SK-N-SH (cell line): ENCODE data around the gene CSNK2A1. TPM values are rescaled to one million over a fixed set of nuclear protein-coding genes. Genes with fewer than 3 reads are reported as not detected.
A peak's percentile ranks its signal among the peaks of the same experiment; 100 is the strongest.

Experiments used
- CTCF ChIA-PET: fragments of 300-600, 350-600 bp; formaldehyde crosslinking; extraction: SDS; loops from one replicate; lab custom pipeline; 2021; lab: Yijun Ruan, JAX
- POLR2A ChIA-PET: fragments of 350-600 bp; sonication (Branson Sonifier 250); formaldehyde crosslinking; extraction: SDS; loops from one replicate; lab custom pipeline; 2020; ENCODE audit warnings: antibody characterized with exemption, inconsistent platforms; lab: Yijun Ruan, JAX
- DNase-seq: peaks from one replicate; pipeline ENCODE4 v3.0.0; 2012
- H2AFZ ChIP-seq: fragments of 200-600 bp; sonication (generic); 2 replicates; pipeline ENCODE4 v1.8.1; 2016; ENCODE audit warnings: antibody characterized with exemption, mild to moderate bottlenecking, low read depth
- H3F3A ChIP-seq: fragments of 200-600 bp; sonication (generic); replicated peaks from 2 replicates; pipeline ENCODE3; 2016; ENCODE audit warnings: antibody characterized with exemption, mild to moderate bottlenecking; ENCODE audit not compliant: insufficient read depth
- H3K27ac ChIP-seq, 2 experiments: fragments of 200-500 bp in 1 of 2; fragments of 200-600 bp in 1 of 2; sonication (Bioruptor generic) in 1 of 2; sonication (generic), shearing (Covaris generic) in 1 of 2; 2 replicates each; pipeline versions ENCODE4 v1.5.1 to v1.6.1; 2014 to 2016; ENCODE audit warnings: low read depth in 2 of 2, inconsistent platforms in 1 of 2, low read length in 1 of 2, mild to moderate bottlenecking in 1 of 2, mixed read lengths in 1 of 2
- H3K27me3 ChIP-seq: fragments of 200-600 bp; sonication (generic), shearing (Covaris generic); 2 replicates; pipeline ENCODE4 v1.6.1; 2016; ENCODE audit warnings: mixed run types; ENCODE audit not compliant: insufficient read depth
- H3K36me3 ChIP-seq, 2 experiments: fragments of 200-500 bp in 1 of 2; fragments of 200-600 bp in 1 of 2; sonication (Bioruptor generic) in 1 of 2; sonication (generic) in 1 of 2; replicated peaks in 1 of 2; 2 replicates each; pipeline versions ENCODE3 to v1.5.1; 2014 to 2016; ENCODE audit warnings: low read length in 1 of 2, mild to moderate bottlenecking in 1 of 2; ENCODE audit not compliant: insufficient read depth in 2 of 2, control insufficient read depth in 1 of 2
- H3K4me1 ChIP-seq, 2 experiments: fragments of 200-500 bp in 1 of 2; fragments of 200-600 bp in 1 of 2; sonication (Bioruptor generic) in 1 of 2; sonication (generic), shearing (Covaris generic) in 1 of 2; 2 replicates each; pipeline versions ENCODE4 v1.5.1 to v1.6.1; 2014 to 2016; ENCODE audit warnings: low read depth in 1 of 2, low read length in 1 of 2, mixed run types in 1 of 2; ENCODE audit not compliant: insufficient read depth in 2 of 2, control insufficient read depth in 1 of 2
- H3K4me2 ChIP-seq: fragments of 200-600 bp; sonication (generic), shearing (Covaris generic); 2 replicates; pipeline ENCODE4 v1.6.1; 2017; ENCODE audit warnings: mixed run types
- H3K4me3 ChIP-seq, 2 experiments: fragments of 200-500 bp in 1 of 2; fragments of 200-600 bp in 1 of 2; sonication (Bioruptor generic) in 1 of 2; sonication (generic), shearing (Covaris generic) in 1 of 2; 2 replicates each; pipeline versions ENCODE4 v1.5.1 to v1.8.1; 2014 to 2016; ENCODE audit warnings: low read depth in 2 of 2, inconsistent platforms in 1 of 2, low read length in 1 of 2, mild to moderate bottlenecking in 1 of 2, mixed read lengths in 1 of 2, moderate library complexity in 1 of 2
- H3K79me2 ChIP-seq: fragments of 200-600 bp; sonication (generic); 2 replicates; pipeline ENCODE4 v1.8.1; 2017; ENCODE audit warnings: mild to moderate bottlenecking; ENCODE audit not compliant: insufficient read depth
- H3K9ac ChIP-seq: fragments of 200-600 bp; sonication (generic); 2 replicates; pipeline ENCODE4 v1.6.1; 2017; ENCODE audit warnings: mixed run types
- H3K9me2 ChIP-seq: fragments of 200-600 bp; sonication (generic); 2 replicates; pipeline ENCODE4 v1.6.1; 2017; ENCODE audit warnings: mixed run types
- H3K9me3 ChIP-seq: fragments of 200-600 bp; sonication (generic); 2 replicates; pipeline ENCODE4 v1.6.1; 2017; ENCODE audit warnings: mixed run types, mild to moderate bottlenecking, moderate library complexity
- H4K20me1 ChIP-seq: fragments of 200-600 bp; sonication (generic); 2 replicates; pipeline ENCODE4 v1.6.1; 2017; ENCODE audit warnings: mild to moderate bottlenecking, mixed run types; ENCODE audit not compliant: insufficient read depth
- CHD2 ChIP-seq: fragments of 150-350 bp; IDR thresholded peaks from 2 replicates; pipeline ENCODE4 v1.6.1; 2018; ENCODE audit warnings: low read length; ENCODE audit not compliant: partially characterized antibody
- EZH2phosphoT487 ChIP-seq: fragments of 200-600 bp; sonication (generic); IDR thresholded peaks from 2 replicates; pipeline ENCODE4 v1.6.1; 2017; ENCODE audit warnings: low read depth, mixed run types, mild to moderate bottlenecking, antibody characterized with exemption, moderate library complexity, borderline replicate concordance
- FOSL2 ChIP-seq: IDR thresholded peaks from 2 replicates; pipeline ENCODE4 v1.4.0; 2012; ENCODE audit warnings: low read depth, mild to moderate bottlenecking, moderate library complexity, borderline replicate concordance
- FOXJ3 ChIP-seq: sonication (generic); formaldehyde crosslinking; IDR thresholded peaks from 2 replicates; pipeline ENCODE4 v1.5.1; 2020; ENCODE audit warnings: mild to moderate bottlenecking, missing genetic modification reagents
- GABPA ChIP-seq: IDR thresholded peaks from 2 replicates; pipeline ENCODE4 v1.4.0; 2012; ENCODE audit warnings: low read depth, mild to moderate bottlenecking
- NRF1 ChIP-seq: IDR thresholded peaks from 2 replicates; pipeline ENCODE4 v1.6.1; 2012; ENCODE audit warnings: low read depth, mild to moderate bottlenecking, low read length
- RAD21 ChIP-seq: IDR thresholded peaks from 2 replicates; pipeline ENCODE4 v1.6.1; 2012; ENCODE audit warnings: mild to moderate bottlenecking, low read length
- RCOR1 ChIP-seq: fragments of 150-350 bp; IDR thresholded peaks from 2 replicates; pipeline ENCODE4 v1.6.1; 2017; ENCODE audit warnings: antibody characterized with exemption, low read length
- RFX5 ChIP-seq: IDR thresholded peaks from 2 replicates; pipeline ENCODE4 v1.6.1; 2012; ENCODE audit warnings: mild to moderate bottlenecking, improper control_type of control experiment, low read length
- SMC3 ChIP-seq: IDR thresholded peaks from 2 replicates; pipeline ENCODE4 v1.6.1; 2012; ENCODE audit warnings: low read depth, low read length, improper control_type of control experiment
- TAF1 ChIP-seq: IDR thresholded peaks from 2 replicates; pipeline ENCODE4 v1.6.1; 2012; ENCODE audit warnings: low read depth, mild to moderate bottlenecking, low read length, moderate library complexity, borderline replicate concordance
- TCF12 ChIP-seq: IDR thresholded peaks from 2 replicates; pipeline ENCODE4 v1.4.0; 2012
- TEAD4 ChIP-seq: IDR thresholded peaks from 2 replicates; pipeline ENCODE4 v1.4.0; 2012; ENCODE audit warnings: mild to moderate bottlenecking, borderline replicate concordance; ENCODE audit not compliant: insufficient read depth
- WGBS: methylation state at CpG from one replicate; pipeline ENCODE4 v1.1.6; 2017; ENCODE audit warnings: low lambda C conversion rate; 5-methylcytosine and 5-hydroxymethylcytosine counted together
- polyA plus RNA-seq, 3 experiments: library from polyadenylated mRNA; depleted of rRNA; stranded (reverse); fragments of >200 nt; gene quantifications; 2 replicates each; pipeline ENCODE4 v1.2.3, GENCODE V29; 2012
- TF ChIP-seq, protein P1 (sequence below): fragments of 200-600 bp; sonication (generic); IDR thresholded peaks from 2 replicates; pipeline ENCODE4 v1.6.1; 2017; ENCODE audit warnings: antibody characterized with exemption, mild to moderate bottlenecking, moderate library complexity
- TF ChIP-seq, protein P2 (sequence below): IDR thresholded peaks from 2 replicates; pipeline ENCODE4 v1.6.1; 2012; ENCODE audit warnings: mild to moderate bottlenecking, low read depth, low read length, moderate library complexity
- TF ChIP-seq, protein P3 (sequence below): IDR thresholded peaks from 2 replicates; pipeline ENCODE4 v1.4.0; 2012; ENCODE audit warnings: low read depth, borderline replicate concordance
- TF ChIP-seq, protein P4 (sequence below): IDR thresholded peaks from 2 replicates; pipeline ENCODE4; 2012

Gene CSNK2A1
- polyA plus RNA-seq, 1 of the 3 experiments (the other 2 are of a cell fraction) = 61.9 TPM

DNA sequence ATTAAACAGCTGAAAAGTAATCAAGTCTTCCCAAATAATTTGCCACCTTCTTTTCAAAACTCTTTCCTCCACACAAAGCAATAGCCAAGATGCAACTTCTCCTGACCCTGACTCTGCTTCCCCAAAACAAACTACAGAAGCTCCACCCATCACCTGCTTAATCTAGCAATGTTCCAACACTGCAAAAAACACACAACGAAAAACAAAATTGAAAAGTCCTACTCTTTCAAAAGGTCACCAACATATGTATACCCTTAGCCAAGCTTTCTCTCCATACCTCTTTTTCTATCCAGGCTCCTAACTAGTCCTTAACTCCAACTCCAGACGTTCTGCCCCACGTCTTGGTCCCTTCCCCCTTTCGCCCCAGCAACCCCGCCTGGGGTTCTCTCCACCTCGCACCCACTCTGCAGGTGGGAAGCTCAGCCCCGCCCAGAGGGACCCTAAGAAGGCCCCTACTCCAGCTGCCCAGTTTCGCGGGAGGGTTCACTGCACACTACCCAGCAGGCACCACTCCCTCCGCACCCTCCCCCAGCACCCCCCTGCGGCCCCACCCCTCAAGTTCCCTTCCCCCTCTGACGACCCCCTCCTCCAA, 717 bp downstream of the CSNK2A1 start:
- Histone ChIP-seq H3K9me2 (no peaks in the 10 kb centered on the region), H3K27ac (peak overlapping the region; percentile 83 to 96; a peak in 3 of 4 replicates), H3K9me3 (no peaks in the 10 kb centered on the region; the same call in 1 of the 2 replicates), H3F3A (no peaks in the 10 kb centered on the region), H3K79me2 (peaks cover 57% of the 10 kb centered on the region), H3K4me3 (peak overlapping the region; percentile 84 to 94), H3K4me2 (peak overlapping the region; percentile 77), H3K27me3 (no peaks in the 10 kb centered on the region), H3K9ac (peak overlapping the region; percentile 97), H3K36me3 (peaks cover 0 to 6% of the 10 kb centered on the region in 2 experiments), H2AFZ (no peak overlapping the region), H3K4me1 (peaks cover 4 to 6% of the 10 kb centered on the region in 2 experiments; a peak in 1 of 4 replicates), H4K20me1 (peaks cover 48% of the 10 kb centered on the region)
- DNase-seq = no peak
- TF ChIP-seq RFX5 = no peak
- TF ChIP-seq RAD21 = no peak
- TF ChIP-seq TCF12 = no peak
- TF ChIP-seq FOXJ3 (CRISPR knock-in tag) = no peak
- CTCF ChIA-PET = interaction anchor here (0.7 to 2.1 kb wide), 8 partner anchors 13 to 219 kb away, joined by 3 to 8 read pairs (median 4); no protein-coding TSS in a partner anchor
- WGBS = 3% methylated on average over 12 of the region's 12 CpGs
- POLR2A ChIA-PET = interaction anchor here (0.9 to 1.9 kb wide), 4 partner anchors 19 to 196 kb away, joined by 3 to 7 read pairs (median 4); partner anchors contain the start of gene NRSN2

- H3K9me2 ChIP-seq = no peaks in the 10 kb centered on the region
- H3K27ac ChIP-seq = no peak overlapping the region
- 100% methylated on average over 3 of the region's 3 CpGs for WGBS
- no peak overlapping the region for H3K4me2 ChIP-seq
- H3K79me2 ChIP-seq = peaks cover 80% of the 10 kb centered on the region
- peaks cover 70% of the 10 kb centered on the region for H4K20me1 ChIP-seq
- POLR2A ChIA-PET = no interaction called here
- H3F3A ChIP-seq = no peaks in the 10 kb centered on the region
- H3K9me3 ChIP-seq = no peaks in the 10 kb centered on the region; the same call in 1 of the 2 replicates
- CTCF ChIA-PET = interaction anchor here (1.0 to 1.6 kb wide), 2 partner anchors 105 to 127 kb away, joined by 4 to 6 read pairs; no protein-coding TSS in a partner anchor
- DNase-seq = no peak
- peaks cover 6 to 15% of the 10 kb centered on the region in 2 experiments; a peak in 2 of 4 replicates for H3K4me1 ChIP-seq
- no peak overlapping the region for H3K4me3 ChIP-seq
- no peak overlapping the region for H2AFZ ChIP-seq
- peaks cover 0 to 6% of the 10 kb centered on the region in 2 experiments for H3K36me3 ChIP-seq
- H3K27me3 ChIP-seq = no peaks in the 10 kb centered on the region
- no peak overlapping the region for H3K9ac ChIP-seq
- TF ChIP-seq RCOR1 (no peak), CHD2 (no peak), SMC3 (no peak), FOXJ3 (CRISPR knock-in tag) (no peak), FOSL2 (no peak), TAF1 (no peak), TEAD4 (no peak), GABPA (no peak), RAD21 (no peak), NRF1 (no peak), EZH2phosphoT487 (no peak)
- TF ChIP-seq, protein P1, sequence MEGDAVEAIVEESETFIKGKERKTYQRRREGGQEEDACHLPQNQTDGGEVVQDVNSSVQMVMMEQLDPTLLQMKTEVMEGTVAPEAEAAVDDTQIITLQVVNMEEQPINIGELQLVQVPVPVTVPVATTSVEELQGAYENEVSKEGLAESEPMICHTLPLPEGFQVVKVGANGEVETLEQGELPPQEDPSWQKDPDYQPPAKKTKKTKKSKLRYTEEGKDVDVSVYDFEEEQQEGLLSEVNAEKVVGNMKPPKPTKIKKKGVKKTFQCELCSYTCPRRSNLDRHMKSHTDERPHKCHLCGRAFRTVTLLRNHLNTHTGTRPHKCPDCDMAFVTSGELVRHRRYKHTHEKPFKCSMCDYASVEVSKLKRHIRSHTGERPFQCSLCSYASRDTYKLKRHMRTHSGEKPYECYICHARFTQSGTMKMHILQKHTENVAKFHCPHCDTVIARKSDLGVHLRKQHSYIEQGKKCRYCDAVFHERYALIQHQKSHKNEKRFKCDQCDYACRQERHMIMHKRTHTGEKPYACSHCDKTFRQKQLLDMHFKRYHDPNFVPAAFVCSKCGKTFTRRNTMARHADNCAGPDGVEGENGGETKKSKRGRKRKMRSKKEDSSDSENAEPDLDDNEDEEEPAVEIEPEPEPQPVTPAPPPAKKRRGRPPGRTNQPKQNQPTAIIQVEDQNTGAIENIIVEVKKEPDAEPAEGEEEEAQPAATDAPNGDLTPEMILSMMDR = no peak
- TF ChIP-seq, protein P2, sequence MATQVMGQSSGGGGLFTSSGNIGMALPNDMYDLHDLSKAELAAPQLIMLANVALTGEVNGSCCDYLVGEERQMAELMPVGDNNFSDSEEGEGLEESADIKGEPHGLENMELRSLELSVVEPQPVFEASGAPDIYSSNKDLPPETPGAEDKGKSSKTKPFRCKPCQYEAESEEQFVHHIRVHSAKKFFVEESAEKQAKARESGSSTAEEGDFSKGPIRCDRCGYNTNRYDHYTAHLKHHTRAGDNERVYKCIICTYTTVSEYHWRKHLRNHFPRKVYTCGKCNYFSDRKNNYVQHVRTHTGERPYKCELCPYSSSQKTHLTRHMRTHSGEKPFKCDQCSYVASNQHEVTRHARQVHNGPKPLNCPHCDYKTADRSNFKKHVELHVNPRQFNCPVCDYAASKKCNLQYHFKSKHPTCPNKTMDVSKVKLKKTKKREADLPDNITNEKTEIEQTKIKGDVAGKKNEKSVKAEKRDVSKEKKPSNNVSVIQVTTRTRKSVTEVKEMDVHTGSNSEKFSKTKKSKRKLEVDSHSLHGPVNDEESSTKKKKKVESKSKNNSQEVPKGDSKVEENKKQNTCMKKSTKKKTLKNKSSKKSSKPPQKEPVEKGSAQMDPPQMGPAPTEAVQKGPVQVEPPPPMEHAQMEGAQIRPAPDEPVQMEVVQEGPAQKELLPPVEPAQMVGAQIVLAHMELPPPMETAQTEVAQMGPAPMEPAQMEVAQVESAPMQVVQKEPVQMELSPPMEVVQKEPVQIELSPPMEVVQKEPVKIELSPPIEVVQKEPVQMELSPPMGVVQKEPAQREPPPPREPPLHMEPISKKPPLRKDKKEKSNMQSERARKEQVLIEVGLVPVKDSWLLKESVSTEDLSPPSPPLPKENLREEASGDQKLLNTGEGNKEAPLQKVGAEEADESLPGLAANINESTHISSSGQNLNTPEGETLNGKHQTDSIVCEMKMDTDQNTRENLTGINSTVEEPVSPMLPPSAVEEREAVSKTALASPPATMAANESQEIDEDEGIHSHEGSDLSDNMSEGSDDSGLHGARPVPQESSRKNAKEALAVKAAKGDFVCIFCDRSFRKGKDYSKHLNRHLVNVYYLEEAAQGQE = no peak
- TF ChIP-seq, protein P3, sequence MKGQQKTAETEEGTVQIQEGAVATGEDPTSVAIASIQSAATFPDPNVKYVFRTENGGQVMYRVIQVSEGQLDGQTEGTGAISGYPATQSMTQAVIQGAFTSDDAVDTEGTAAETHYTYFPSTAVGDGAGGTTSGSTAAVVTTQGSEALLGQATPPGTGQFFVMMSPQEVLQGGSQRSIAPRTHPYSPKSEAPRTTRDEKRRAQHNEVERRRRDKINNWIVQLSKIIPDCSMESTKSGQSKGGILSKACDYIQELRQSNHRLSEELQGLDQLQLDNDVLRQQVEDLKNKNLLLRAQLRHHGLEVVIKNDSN = no peak
- TF ChIP-seq, protein P4, sequence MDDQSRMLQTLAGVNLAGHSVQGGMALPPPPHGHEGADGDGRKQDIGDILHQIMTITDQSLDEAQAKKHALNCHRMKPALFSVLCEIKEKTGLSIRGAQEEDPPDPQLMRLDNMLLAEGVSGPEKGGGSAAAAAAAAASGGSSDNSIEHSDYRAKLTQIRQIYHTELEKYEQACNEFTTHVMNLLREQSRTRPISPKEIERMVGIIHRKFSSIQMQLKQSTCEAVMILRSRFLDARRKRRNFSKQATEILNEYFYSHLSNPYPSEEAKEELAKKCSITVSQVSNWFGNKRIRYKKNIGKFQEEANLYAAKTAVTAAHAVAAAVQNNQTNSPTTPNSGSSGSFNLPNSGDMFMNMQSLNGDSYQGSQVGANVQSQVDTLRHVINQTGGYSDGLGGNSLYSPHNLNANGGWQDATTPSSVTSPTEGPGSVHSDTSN = no peak
These were observed 3.0 kb downstream of the CSNK2A1 start for GRCh38 chr20:540391-541201.
